ENCODE data around the gene GNG12.

- no peak for TF ChIP-seq CTCF (IDR thresholded peaks at IDR 0.05)
- no peak for TF ChIP-seq POLR2AphosphoS5 (IDR thresholded peaks at IDR 0.05)
- no peak for TF ChIP-seq POLR2A (IDR thresholded peaks at IDR 0.05)
- no peak for TF ChIP-seq EP300 (IDR thresholded peaks at IDR 0.05)
These were observed 143.3 kb downstream of the GNG12 start for GRCh38 chr1:67690018-67690363.

All from stomach (tissue), 4 donors.